Amygdala (tissue), 56 donors: ENCODE results near the gene MALRD1.

ENCODE experiments used
- DNase-seq, 56 donors: peaks; one replicate each; lab custom pipeline; 2025; lab: John Stamatoyannopoulos, UW

The MALRD1 gene

DNA sequence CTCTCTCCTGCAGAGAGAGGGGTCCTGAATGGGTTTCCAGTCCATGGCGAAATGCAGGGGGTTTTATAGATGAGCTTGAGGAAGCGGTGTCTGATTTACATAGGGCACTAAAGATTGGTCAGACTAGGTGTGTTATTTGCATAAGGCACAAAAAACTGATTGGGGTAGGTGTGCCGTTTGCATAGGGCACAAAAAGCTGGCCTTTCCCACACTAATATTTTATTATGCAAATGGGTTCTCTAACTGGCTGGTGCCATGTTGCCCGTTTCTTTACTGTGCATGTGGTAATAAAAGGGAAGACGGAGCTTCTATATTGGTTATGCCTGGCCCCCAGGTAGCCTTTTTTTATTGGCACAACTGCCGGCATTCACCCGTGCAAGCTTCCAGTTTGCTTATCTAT, 50.2 kb downstream of the MALRD1 start:
- DNase-seq = no peak

DNA sequence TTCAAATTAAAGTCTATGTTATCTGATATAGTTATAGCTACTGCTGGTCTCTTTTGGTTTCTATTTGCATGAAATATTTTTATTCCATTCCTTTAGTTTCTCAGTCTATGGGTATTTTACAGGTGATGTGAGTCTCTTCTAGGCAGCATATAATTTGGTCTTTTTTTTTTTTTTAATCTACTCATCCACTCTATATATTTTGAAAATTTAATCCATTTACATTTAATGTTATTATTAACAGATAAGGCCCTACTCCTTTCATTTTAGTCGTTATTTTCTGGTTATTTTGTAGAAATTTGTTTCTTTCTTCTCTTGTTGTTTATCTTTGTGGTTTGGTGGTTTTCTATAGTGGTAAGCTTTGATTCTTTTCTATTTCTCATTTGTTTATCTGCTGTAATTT, 58.8 kb downstream of the MALRD1 start:
- DNase-seq = no peak

DNA sequence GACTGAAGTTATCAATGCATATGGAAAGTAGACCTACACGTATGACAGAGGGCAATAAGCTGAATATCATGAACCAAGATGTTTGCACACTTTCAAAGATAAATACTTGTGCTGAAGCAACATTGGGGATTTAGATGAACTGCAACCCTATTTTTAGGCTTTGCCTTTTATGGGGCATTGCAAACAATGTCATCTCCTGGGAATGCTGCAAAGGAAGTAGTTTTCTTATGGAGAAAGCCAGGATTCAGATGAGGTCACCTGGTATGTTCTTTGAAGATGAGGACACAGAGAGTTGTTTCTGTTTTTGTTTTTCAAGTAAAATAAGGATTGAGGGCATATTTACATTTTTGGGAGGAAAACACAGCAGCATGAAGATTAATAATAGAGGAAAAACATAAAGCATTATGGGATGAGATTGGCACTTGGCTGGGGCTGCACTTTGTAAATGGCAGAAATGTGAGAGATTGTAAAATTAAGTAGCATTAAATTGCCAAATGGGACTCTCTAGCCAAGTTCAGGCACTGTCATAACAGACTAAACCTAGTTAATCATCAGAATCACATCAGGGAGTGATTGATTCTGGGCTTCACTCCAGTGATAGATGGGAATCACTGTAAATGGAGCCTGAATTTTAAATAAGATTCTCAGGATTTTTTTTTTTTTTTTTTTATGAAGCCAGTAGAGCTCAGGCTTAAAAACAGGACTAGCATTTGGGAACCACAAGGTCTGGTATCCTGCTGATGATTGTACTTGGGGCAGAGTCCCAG, 63.1 kb downstream of the MALRD1 start:
- DNase-seq = no peak

DNA sequence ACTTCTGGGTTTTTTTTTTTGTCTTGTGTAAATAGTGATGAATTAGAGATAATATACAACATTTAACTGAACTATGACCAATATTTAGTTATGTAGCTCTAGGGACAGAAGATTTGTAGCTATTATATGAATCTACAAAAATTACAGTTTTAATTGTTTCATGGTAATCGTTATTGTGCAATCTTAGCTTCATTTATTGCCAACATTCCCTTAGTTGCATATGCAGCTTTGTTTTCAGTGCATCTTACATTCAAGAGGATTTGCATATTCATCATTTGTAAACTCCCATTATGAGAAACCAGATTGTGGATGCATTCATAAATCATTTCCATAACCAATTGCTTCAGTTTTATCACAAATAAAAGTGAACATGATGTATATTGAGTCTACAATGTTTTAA, 68.8 kb downstream of the MALRD1 start:
- DNase-seq = no peak

DNA sequence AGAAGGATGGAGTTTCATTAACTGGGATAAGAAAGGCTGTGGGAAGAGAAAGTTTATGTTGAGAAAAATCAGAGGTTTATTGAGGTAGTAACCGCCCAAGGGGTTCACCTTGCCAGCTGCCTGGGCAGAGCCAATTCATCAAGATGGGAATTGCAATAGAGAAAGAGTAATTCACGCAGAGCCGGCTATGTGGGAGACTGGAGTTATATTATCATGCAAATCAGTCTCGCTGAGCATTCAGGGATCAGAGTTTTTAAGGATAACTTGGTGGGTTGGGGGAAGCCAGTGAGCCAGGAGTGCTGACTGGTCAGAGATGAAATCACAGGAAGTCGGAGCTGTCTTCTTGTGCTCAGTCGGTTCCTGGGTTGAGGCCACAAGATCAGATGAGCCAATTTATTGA, 70.6 kb downstream of the MALRD1 start:
- DNase-seq = no peak

DNA sequence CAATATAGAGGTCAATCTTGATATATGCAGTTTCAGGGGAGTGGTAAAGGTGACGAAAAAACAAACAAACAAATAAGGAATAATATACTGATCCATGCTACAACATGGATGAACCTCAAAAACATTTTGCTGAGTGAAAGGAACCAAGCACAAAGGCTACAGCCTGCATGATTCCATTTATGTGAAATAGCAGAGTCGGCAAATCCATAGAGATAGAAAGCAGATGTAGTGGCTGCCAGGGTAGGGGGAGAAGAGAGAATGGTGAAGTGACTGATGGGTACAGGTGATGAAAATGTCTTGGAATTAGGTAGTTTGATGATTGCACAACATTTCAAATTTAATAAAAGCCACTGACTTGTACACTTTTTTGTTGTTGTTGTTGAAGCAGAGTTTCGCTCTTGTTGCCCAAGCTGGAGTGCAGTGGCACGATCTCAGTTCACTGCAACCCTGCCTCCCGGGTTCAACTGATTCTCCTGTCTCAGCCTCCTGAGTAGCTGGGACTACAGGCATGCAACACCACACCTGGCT, 71.8 kb downstream of the MALRD1 start:
- no peak for DNase-seq

DNA sequence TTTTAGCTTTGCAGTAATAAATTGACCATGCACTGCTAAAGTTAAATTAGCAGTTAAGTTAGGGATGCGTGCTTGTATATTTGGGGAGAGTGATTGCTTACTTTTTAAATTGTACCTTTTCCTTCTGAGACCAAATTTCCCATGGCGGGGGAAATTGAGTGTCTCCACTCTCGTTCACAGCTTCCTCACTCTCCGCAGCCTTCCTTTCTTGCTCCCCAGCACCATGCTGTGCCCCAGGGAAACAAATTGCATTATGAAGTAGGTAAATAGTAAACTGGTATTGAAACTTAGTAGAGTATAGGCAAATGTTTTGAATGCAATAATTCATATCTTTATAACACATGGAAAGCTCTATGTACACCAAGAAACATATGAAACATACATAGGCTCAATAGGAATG, 85.4 kb downstream of the MALRD1 start:
- DNase-seq = no peak

DNA sequence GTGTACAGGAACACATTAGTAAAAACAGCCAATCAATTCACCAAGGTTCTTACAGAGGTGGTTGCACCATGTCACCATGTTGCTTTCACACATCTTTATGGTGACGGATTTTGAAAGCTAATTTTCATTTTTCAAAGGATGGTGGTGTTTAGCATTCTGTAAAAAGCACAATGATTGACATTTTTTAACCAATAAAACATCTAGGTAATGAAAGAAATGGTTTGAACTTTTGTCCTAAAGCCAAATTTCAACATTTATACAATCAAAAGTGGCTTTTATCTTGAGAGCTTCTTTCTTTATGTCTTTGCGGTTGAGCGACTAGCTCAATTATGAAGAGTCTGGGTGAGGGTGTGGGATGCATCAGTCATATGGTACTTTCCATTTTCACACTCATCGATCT, 94.4 kb downstream of the MALRD1 start:
- DNase-seq = no peak

DNA sequence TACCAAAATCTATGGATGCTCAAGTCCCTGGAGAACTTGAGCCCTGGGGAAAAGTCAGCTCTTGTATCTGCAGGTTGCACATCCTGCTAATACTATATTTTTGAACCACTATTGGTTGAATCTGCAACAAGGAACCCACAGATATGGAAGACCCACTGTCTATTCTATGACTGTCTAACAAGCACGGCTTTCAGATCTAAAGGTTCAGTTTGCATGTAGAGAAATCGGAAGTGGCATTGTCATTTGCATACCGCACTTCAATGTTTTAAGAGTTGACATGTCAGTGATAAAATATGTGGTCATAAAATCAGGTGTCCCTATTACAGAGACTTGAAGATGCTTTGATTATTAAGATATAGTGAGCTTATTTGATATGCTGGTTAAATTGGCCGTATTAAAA, 95.6 kb downstream of the MALRD1 start:
- DNase-seq = no peak

DNA sequence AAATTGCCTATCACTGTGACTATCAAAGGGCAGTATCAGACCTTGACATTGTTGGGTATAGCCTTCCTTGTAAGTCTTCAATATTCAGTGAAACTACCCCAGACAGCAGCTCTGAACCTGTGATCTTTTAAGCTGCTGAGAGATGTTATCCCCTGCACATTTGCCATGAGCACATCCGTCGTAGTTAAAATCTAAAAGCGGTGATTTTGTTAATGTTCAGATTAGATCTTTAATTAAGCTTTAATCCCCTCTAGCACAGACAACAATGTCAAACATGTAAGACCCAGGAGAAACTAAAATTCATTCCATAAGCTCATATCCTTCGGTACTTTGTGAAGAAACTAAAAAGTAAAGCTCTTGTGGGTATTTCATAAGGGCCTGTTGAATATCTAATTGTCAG, 105.8 kb downstream of the MALRD1 start:
- no peak for DNase-seq

DNA sequence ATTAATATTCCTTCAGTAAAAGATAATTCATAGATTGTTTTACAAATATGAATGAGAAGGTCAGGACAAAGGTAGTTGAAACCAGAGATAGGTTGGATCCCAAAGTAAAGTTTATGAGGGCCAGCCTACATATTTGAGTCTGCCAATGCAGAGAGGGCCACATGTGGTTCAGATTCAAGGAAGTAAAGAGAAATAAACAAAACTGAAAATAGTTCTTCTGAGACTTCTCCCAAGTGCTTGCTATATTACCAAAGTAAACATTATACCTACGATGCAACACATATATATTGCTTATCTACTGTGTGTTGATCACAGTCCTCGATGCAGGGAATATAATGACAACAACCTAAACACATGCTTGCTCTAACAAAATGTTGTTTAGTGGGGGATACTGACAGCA, 109.8 kb downstream of the MALRD1 start:
- no peak for DNase-seq

DNA sequence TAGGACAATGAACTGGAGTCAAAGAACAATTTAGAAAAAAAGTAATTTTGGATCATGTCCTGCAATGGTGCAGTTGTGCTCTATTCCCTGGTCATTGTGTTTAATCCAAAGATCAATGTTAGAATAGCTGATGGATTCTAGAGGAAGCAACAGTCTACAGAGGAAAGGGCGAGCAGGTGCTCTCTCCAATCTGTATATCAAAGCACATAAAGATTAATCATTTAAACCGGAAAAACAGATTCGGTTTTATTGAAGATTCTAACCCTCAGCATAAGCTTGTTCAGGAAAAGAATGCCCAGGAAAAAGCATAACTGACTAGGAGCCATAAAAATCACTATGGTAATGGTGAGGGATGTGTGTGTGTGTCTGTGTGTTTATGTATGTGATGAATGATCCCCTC, 110.3 kb downstream of the MALRD1 start:
- DNase-seq = no peak

DNA sequence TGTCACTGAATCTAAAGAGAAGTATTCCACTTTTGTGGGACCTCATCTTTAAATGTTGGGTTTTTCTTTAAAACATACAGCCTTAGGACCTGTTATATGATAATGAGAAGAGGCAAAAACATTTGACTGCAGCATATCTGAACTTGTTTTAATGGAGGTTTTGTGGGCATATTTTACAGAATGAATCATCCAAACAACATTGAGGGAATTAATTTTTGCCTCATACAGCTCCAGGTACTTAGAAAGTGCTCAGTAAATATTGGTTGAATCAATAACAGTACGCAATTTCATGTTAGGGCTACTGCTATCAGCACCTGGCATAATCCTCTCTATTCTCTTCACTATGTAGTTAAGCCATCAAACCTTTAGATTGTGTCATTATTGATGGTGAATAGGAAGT, 115.9 kb downstream of the MALRD1 start:
- no peak for DNase-seq

DNA sequence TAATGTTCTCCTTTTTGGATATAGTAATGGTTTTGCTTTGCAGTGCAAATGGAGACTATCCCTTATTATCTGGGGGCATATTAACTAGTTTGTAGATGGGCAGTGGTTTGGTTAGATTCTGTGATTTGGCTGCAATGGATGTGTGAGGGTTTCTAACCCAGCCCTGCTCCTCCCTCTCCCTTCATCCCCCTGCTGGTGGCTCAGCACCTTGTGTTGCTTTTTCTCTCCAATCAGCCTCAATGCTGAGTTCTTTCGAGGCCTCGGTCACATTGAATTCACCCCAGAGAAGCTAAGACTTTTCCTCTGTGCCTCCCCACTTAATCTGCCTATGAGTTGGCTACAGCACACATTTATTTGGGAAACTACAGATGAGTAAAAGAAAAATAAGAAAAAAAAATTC, 120.0 kb downstream of the MALRD1 start:
- DNase-seq = no peak

DNA sequence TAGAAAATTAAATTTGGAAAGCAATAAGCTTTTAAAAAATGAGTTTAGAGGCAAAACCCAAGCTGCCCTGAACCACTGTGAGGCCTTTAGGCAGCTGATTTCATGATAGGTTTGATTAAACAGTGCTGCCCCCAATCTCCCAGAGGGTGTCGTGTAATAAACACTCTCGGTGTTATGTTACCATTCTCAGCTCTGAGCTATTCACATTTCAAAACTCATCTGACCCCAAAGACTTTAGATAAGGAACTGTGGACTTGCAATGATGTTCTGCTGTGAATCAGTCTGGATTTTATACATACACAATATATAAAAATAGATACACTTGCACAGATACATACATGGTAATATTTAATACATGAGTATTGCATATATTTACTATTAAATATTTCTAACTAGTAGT, 120.4 kb downstream of the MALRD1 start:
- no peak for DNase-seq

DNA sequence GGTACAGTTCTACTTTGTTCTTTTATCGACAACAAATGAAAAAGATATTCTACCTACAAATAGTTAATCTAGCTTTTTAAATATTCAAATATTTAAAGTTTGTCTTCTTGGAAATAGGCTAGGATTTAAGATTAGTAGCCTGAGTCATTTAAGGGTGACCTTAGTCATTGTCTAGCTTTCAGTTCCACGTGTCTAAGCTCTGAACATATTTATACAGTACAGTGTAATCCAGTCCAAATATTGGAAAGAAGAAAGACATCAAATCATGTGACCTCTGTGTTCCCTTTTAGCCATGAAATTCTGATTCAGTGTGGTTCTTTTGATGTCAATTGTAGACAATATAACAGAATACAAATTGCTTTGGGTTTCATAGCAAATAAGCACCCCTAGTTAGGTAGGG, 121.1 kb downstream of the MALRD1 start:
- DNase-seq = no peak

DNA sequence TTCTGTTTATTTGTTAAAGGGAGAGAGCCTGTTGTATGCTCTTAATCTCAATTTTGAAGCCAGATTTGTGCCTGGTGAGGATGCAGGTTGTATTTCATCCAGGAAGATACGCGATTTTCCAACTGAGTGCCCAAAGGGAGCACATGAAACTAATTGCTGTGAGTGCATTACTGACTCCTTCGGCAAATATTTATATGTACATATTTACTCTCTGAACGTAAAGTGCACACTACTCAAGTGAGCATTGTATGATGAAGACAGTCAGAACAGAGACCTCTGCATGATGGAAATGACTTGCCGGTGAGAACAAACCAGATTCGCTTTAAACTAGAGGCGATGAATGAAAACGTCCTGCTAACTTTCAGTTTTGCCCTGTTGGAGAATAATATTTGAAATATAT, 130.1 kb downstream of the MALRD1 start:
- DNase-seq = no peak

DNA sequence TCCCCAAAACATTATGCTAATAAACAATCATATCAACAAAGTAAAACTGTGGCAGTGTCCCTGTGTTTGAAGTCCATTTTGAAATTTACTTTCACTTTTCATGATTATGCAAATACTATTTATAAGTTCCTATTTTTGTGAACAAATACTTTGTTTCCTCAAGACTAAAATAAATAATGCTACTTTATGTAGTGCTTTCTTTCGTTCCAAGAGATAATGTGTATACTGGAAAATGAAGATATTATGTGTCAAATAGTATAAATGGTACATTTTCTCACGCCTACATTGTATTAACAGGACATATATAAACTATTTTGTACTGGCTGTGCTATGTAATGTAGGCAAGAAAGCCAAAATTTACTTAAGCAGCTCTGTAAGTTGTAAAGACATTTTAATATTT, 136.3 kb downstream of the MALRD1 start:
- DNase-seq = no peak

DNA sequence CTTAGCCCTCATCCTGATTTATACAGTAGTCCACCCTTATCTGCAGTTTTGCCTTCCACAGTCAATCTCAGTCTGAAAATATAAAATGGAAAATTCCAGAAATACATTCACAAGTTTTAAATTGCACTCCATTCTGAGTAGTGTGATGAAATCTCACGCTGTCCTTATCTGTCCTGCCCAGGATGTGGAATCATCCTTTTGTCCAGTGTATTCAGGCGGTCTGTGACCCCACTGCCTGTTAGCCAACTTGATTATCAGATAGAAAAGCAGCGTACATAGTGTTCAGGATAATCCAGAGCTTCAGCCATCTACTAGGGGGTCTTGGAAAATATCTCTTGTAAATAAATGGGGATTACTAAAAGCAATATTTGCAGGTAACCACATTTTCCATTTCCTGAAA, 146.3 kb downstream of the MALRD1 start:
- no peak for DNase-seq

DNA sequence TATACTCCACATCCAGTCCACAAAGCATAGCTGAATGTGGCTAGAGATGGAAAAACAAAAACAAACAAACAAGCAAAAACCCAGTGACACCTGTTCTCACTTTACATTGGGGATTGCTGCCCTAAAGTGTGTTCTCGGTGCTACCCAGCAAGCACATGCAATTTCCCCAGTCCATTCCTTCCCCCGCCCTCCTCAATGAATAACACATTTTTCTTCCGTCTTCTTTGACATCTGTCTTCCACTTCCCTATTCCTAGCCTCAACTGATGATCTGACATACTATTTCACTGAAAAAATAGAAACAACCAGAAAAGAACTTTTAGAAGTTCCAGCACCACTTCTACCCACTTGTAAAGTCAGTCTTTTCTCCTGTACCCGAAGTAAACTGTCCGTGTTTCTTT, 147.1 kb downstream of the MALRD1 start:
- no peak for DNase-seq

DNA sequence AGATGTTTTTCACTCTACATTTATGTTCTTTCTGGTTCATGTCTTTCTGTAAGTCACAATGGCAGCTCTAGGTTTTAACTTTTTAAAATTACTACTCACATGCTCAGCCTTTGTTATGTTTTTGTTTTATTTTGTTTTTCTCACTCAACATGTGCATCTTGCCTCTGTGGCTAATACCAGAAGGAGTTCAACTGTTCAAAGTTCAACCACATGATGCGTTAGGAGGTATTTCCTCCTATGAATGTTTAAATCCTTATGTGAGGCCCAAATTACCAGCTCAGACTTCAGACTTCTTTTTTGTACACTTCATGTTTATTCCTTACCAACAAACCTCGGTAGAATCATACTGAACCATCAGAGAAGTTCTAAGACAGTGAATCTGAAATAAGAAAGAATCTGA, 151.6 kb downstream of the MALRD1 start:
- no peak for DNase-seq

DNA sequence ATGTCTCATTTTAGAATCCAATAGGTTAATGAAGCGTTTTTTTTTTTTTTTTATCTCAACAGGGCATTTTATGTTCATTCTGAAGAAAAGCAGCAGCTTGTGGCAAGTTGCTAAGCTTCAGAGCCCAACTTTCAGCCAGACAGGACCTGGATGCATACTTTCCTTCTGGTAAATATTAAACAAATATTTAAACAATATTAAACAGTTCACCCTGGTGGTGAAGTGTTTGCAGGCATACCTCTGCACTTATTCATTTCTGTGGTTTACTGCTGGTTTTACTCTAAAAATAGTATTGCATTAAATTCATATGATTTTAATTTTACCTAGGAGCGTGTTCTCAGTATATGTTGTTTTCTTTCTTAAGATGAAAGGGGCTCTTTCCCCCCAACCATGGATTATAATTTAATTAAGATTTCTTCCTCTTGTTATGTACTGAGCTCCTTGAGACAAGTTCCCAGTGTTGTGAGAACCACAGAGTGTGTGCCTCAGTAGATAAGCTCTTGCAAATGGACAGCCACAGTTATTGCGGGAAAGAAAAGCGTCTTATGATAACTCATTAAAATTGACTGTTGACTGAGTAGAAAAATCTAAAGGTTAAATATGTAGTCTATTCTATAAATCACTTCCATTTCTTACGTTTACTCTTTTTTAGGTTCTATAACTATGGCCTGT, 155.8 kb downstream of the MALRD1 start:
- no peak for DNase-seq
